Measurements from ENCODE around the gene NUB1. TPM values are rescaled to one million over a fixed set of nuclear protein-coding genes. Genes with fewer than 3 reads are reported as not detected.
A peak's percentile ranks its signal among the peaks of the same experiment; 100 is the strongest.

The NUB1 gene
- total RNA-seq, 1 donor from 2014 or later, result 53.5 TPM

DNA sequence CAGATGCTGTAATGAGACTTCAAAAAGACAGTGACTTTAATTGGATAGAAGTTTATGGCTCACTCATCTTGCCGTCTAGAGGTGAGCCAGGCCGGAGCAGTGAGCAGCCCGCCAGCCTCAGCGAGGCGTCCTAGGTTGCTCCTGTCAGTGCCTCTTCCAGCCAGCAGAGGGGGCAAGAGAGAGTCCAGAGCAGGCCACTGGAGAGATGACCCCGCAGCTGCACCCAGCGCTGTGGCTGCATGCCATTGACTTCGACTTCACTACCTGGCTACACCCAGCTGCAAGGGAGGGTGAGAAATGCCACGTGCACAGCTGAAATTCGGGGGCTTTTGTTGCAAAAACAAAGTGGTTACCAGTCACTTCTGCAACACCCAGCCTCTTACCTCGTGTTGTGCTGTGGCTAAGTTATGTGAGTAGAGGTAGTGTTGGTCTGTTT is 26.5 kb downstream of the NUB1 start:
- H3K27ac Mint-ChIP-seq, result no peak overlapping the region
- H3K4me3 Mint-ChIP-seq (ENCODE audit: low read depth), result no peak overlapping the region
- H3K27me3 Mint-ChIP-seq, result peaks cover 12% of the 10 kb centered on the region
- DNase-seq (ENCODE audit: low spot score, unreplicated experiment), result peak; percentile 83
- peaks cover 11% of the 10 kb centered on the region for H3K4me1 Mint-ChIP-seq (ENCODE audit: low read depth)
- peaks cover 3% of the 10 kb centered on the region for H3K9me3 Mint-ChIP-seq (ENCODE audit: low read depth)
- TF ChIP-seq CTCF (IDR thresholded peaks at IDR 0.05; ENCODE audit: unreplicated experiment), result peak; percentile 93
- peaks cover 20% of the 10 kb centered on the region for H3K36me3 Mint-ChIP-seq (ENCODE audit: insufficient read depth)

DNA sequence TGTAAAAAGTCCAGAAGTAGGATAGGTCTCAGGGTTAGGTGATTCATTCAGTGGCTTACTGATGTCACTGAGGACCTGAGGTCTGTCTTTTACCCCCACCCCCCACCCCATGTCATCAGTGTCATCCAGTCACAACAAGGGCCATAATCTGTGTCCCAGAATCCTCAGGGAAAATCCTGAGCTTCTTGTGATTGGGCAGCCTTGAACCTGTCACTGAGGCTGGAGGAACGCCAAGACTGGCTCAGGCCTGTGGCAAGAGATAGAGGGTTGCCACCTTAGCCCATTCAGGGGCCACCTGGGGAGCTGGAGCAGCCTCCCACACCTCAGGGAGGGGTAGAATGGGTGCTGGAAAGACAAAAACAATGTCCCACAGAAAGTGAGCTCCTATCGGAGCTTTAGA is 29.7 kb downstream of the NUB1 start:
- Mint-ChIP-seq H3K27me3 (peaks cover 9% of the 10 kb centered on the region), H3K27ac (no peak overlapping the region), H3K9me3 (ENCODE audit: low read depth) (no peaks in the 10 kb centered on the region), H3K4me1 (ENCODE audit: low read depth) (peaks cover 4% of the 10 kb centered on the region), H3K4me3 (ENCODE audit: low read depth) (no peak overlapping the region), H3K36me3 (ENCODE audit: insufficient read depth) (peaks cover 23% of the 10 kb centered on the region)
- no peak for TF ChIP-seq CTCF (IDR thresholded peaks at IDR 0.05; ENCODE audit: unreplicated experiment)
- no peak for DNase-seq (ENCODE audit: low spot score, unreplicated experiment)

- Mint-ChIP-seq H3K9me3 (ENCODE audit: low read depth) (no peaks in the 10 kb centered on the region), H3K36me3 (ENCODE audit: insufficient read depth) (peaks cover 23% of the 10 kb centered on the region), H3K27me3 (no peaks in the 10 kb centered on the region), H3K4me1 (ENCODE audit: low read depth) (peaks cover 4% of the 10 kb centered on the region), H3K27ac (no peak overlapping the region), H3K4me3 (ENCODE audit: low read depth) (no peak overlapping the region)
- no peak for TF ChIP-seq CTCF (IDR thresholded peaks at IDR 0.05; ENCODE audit: unreplicated experiment)
- DNase-seq (ENCODE audit: low spot score, unreplicated experiment), result no peak
Measured at GRCh38 chr7:151372612-151373265, 31.1 kb downstream of the NUB1 start.

- Mint-ChIP-seq H3K36me3 (ENCODE audit: insufficient read depth) (peaks cover 26% of the 10 kb centered on the region), H3K4me3 (ENCODE audit: low read depth) (no peak overlapping the region), H3K27me3 (no peaks in the 10 kb centered on the region), H3K27ac (no peak overlapping the region), H3K4me1 (ENCODE audit: low read depth) (peaks cover 1% of the 10 kb centered on the region), H3K9me3 (ENCODE audit: low read depth) (no peaks in the 10 kb centered on the region)
- DNase-seq (ENCODE audit: low spot score, unreplicated experiment), result no peak
- no peak for TF ChIP-seq CTCF (IDR thresholded peaks at IDR 0.05; ENCODE audit: unreplicated experiment)
Measured at GRCh38 chr7:151373599-151373998, 32.0 kb downstream of the NUB1 start.

DNA sequence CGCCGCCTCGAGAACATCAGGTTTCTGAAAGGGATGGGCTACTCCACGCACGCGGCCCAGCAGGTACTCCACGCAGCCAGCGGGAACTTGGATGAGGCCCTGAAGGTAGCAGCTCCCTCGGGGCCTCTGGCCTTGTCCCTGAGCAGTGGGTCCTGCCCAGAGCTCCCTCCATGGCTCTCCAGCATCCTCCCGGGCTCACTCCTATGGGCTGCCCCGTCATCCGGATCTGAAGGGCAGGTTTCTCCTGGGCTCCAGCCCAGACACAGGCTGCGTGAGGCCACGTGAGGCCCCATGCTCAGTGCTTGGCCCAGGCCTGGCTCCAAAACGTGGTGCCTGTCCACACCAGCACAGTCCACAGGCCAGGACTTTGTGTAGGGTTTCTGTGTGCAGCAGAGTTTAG is 32.5 kb downstream of the NUB1 start:
- Mint-ChIP-seq H3K36me3 (ENCODE audit: insufficient read depth) (peaks cover 28% of the 10 kb centered on the region), H3K9me3 (ENCODE audit: low read depth) (no peaks in the 10 kb centered on the region)

More for the DNA sequence above, 32.5 kb downstream of the NUB1 start:
- H3K4me1 Mint-ChIP-seq (ENCODE audit: low read depth), result no peaks in the 10 kb centered on the region
- H3K27me3 Mint-ChIP-seq, result no peaks in the 10 kb centered on the region
- no peak for DNase-seq (ENCODE audit: low spot score, unreplicated experiment)
- TF ChIP-seq CTCF (IDR thresholded peaks at IDR 0.05; ENCODE audit: unreplicated experiment), result no peak
- no peak overlapping the region for H3K4me3 Mint-ChIP-seq (ENCODE audit: low read depth)
- H3K27ac Mint-ChIP-seq, result no peak overlapping the region

All from progenitor cell of endocrine pancreas (in vitro differentiated cells).